NCI-H1417 treated with DMSO at 0.1 percent for 48 hours (cell line): ENCODE data around the gene PAN2.
A peak's percentile ranks its signal among the peaks of the same experiment; 100 is the strongest.
"Not testable (repeated sequence)": the region's sequence is repeated elsewhere in the genome, so short reads cannot be mapped to it uniquely, and the experiment has no call there.

ENCODE experiments used
- DNase-seq: peaks from one replicate; lab custom pipeline; 2025; lab: John Stamatoyannopoulos, UW

The PAN2 gene

GRCh38 chr12:56346675-56347074 lies 12.9 kb upstream of the PAN2 start:
- no peak for DNase-seq

- DNase-seq = not testable (repeated sequence)
Measured at GRCh38 chr12:56342290-56342689, 8.5 kb upstream of the PAN2 start.

- no peak for DNase-seq
Measured at GRCh38 chr12:56341616-56342015, 7.8 kb upstream of the PAN2 start.

GRCh38 chr12:56339158-56339422 lies 5.3 kb upstream of the PAN2 start:
- DNase-seq = no peak

GRCh38 chr12:56338308-56339157 lies 4.7 kb upstream of the PAN2 start, which contains the start of gene IL23A:
IL23A (plus strand) TSS chr12:56338884; CDS start chr12:56339045, 161 bp downstream.
- peak; percentile 54 for DNase-seq

GRCh38 chr12:56337753-56338251 lies 4.0 kb upstream of the PAN2 start:
- no peak for DNase-seq

GRCh38 chr12:56336361-56337167 lies 2.8 kb upstream of the PAN2 start:
- no peak for DNase-seq

- not testable (repeated sequence) for DNase-seq
Measured at GRCh38 chr12:56335527-56335926, 1.7 kb upstream of the PAN2 start.

GRCh38 chr12:56334490-56334793 lies 642 bp upstream of the PAN2 start:
- DNase-seq = no peak

GRCh38 chr12:56333197-56333678 lies 562 bp downstream of the PAN2 start:
- DNase-seq = no peak

- DNase-seq = no peak
Measured at GRCh38 chr12:56332512-56333196, 1.1 kb downstream of the PAN2 start.

GRCh38 chr12:56330936-56331490 lies 2.8 kb downstream of the PAN2 start:
- no peak for DNase-seq

GRCh38 chr12:56326533-56326932 lies 7.3 kb downstream of the PAN2 start:
- no peak for DNase-seq

- no peak for DNase-seq
Measured at GRCh38 chr12:56326126-56326525, 7.7 kb downstream of the PAN2 start.

GRCh38 chr12:56324206-56324605 lies 9.6 kb downstream of the PAN2 start:
- no peak for DNase-seq

- not testable (repeated sequence) for DNase-seq
Measured at GRCh38 chr12:56321610-56322009, 12.2 kb downstream of the PAN2 start.

GRCh38 chr12:56321027-56321426 lies 12.8 kb downstream of the PAN2 start:
- no peak for DNase-seq

GRCh38 chr12:56317675-56318074 lies 16.1 kb downstream of the PAN2 start:
- DNase-seq = no peak

GRCh38 chr12:56315622-56316473 lies 18.0 kb downstream of the PAN2 start, which contains the start of gene CNPY2:
CNPY2 (minus strand) TSS chr12:56315988; CDS start chr12:56315217, 771 bp downstream.
- peak; percentile 95 for DNase-seq

- no peak for DNase-seq
Measured at GRCh38 chr12:56315249-56315621, 18.6 kb downstream of the PAN2 start.

- DNase-seq = no peak
Measured at GRCh38 chr12:56311003-56311402, 22.8 kb downstream of the PAN2 start.
